IPS DF 6.9 (cell line): ENCODE results near the gene PRKAR2B.
"Not testable (repeated sequence)": the region's sequence is repeated elsewhere in the genome, so short reads cannot be mapped to it uniquely, and the experiment has no call there.

Source experiments
- DNase-seq: peaks from one replicate; pipeline ENCODE4 v3.0.0-alpha.2; 2013; ENCODE audit warnings: low read depth, low spot score
- H3K27ac ChIP-seq: one replicate; pipeline ENCODE4 v1.5.1; 2013; ENCODE audit warnings: low read length, control low read depth
- H3K27me3 ChIP-seq: 2 replicates; pipeline ENCODE4 v1.6.1; 2013; ENCODE audit warnings: mild to moderate bottlenecking, low read length; ENCODE audit not compliant: control insufficient read depth, insufficient read depth
- H3K36me3 ChIP-seq: 2 replicates; pipeline ENCODE4 v1.6.1; 2013; ENCODE audit warnings: low read length; ENCODE audit not compliant: control insufficient read depth, insufficient read depth
- H3K4me1 ChIP-seq: 2 replicates; pipeline ENCODE4 v1.6.1; 2013; ENCODE audit warnings: low read length; ENCODE audit not compliant: control insufficient read depth, insufficient read depth
- H3K4me3 ChIP-seq: 2 replicates; pipeline ENCODE4 v1.5.1; 2013; ENCODE audit warnings: mild to moderate bottlenecking, low read length
- H3K9me3 ChIP-seq: 2 replicates; pipeline ENCODE4 v1.6.1; 2013; ENCODE audit warnings: low read length, inconsistent platforms; ENCODE audit not compliant: control insufficient read depth, insufficient read depth
- WGBS: extraction: QIAGEN DNeasy Blood & Tissue Kit; methylation state at CpG from one replicate; pipeline ENCODE4 v1.1.7; 2013; ENCODE audit warnings: mixed read lengths, missing lambda C conversion rate; ENCODE audit not compliant: insufficient read length, insufficient coverage; 5-methylcytosine and 5-hydroxymethylcytosine counted together

PRKAR2B gene

GRCh38 chr7:107155726-107156125 lies 111.2 kb downstream of the PRKAR2B start:
- not testable (repeated sequence) for H3K9me3 ChIP-seq, H3K36me3 ChIP-seq, H3K27ac ChIP-seq, H3K4me1 ChIP-seq, H3K27me3 ChIP-seq, H3K4me3 ChIP-seq, DNase-seq
- WGBS, result no CpG with 5 or more reads among the region's 3 CpGs

- WGBS, result no CpG with 5 or more reads among the region's 7 CpGs
- H3K36me3 ChIP-seq, result no peaks in the 10 kb centered on the region
Measured at GRCh38 chr7:107157091-107157490, 112.6 kb downstream of the PRKAR2B start.

GRCh38 chr7:107158028-107158427 lies 113.5 kb downstream of the PRKAR2B start:
- Histone ChIP-seq H3K36me3 (no peaks in the 10 kb centered on the region), H3K9me3 (no peaks in the 10 kb centered on the region), H3K4me3 (no peak overlapping the region), H3K4me1 (no peaks in the 10 kb centered on the region), H3K27ac (no peak overlapping the region), H3K27me3 (no peaks in the 10 kb centered on the region)
- DNase-seq, result no peak
- WGBS, result 100% methylated on average over 1 of the region's 2 CpGs

More at GRCh38 chr7:107157091-107157490, 112.6 kb downstream of the PRKAR2B start:
- no peaks in the 10 kb centered on the region for H3K27me3 ChIP-seq
- H3K27ac ChIP-seq, result no peak overlapping the region
- no peak for DNase-seq
- H3K4me1 ChIP-seq, result no peaks in the 10 kb centered on the region
- no peak overlapping the region for H3K4me3 ChIP-seq
- H3K9me3 ChIP-seq, result no peaks in the 10 kb centered on the region

GRCh38 chr7:107160389-107160788 lies 115.9 kb downstream of the PRKAR2B start:
- H3K27ac ChIP-seq, result no peak overlapping the region
- no peak for DNase-seq
- H3K4me1 ChIP-seq, result no peaks in the 10 kb centered on the region
- no peaks in the 10 kb centered on the region for H3K9me3 ChIP-seq
- no CpG with 5 or more reads among the region's 2 CpGs for WGBS
- H3K4me3 ChIP-seq, result no peak overlapping the region
- H3K27me3 ChIP-seq, result no peaks in the 10 kb centered on the region
- no peaks in the 10 kb centered on the region for H3K36me3 ChIP-seq

- H3K9me3 ChIP-seq, result no peaks in the 10 kb centered on the region
- WGBS, result no CpG with 5 or more reads among the region's 3 CpGs
- no peak overlapping the region for H3K27ac ChIP-seq
- H3K36me3 ChIP-seq, result no peaks in the 10 kb centered on the region
- H3K27me3 ChIP-seq, result no peaks in the 10 kb centered on the region
- H3K4me1 ChIP-seq, result no peaks in the 10 kb centered on the region
- no peak overlapping the region for H3K4me3 ChIP-seq
- DNase-seq, result no peak
Measured at GRCh38 chr7:107161415-107161814, 116.9 kb downstream of the PRKAR2B start.

- DNase-seq, result no peak
- Histone ChIP-seq H3K27me3 (no peaks in the 10 kb centered on the region), H3K4me1 (no peaks in the 10 kb centered on the region), H3K36me3 (no peaks in the 10 kb centered on the region), H3K27ac (no peak overlapping the region), H3K4me3 (no peak overlapping the region), H3K9me3 (no peaks in the 10 kb centered on the region)
- WGBS, result no CpG with 5 or more reads among the region's 5 CpGs
Measured at GRCh38 chr7:107162475-107162874, 118.0 kb downstream of the PRKAR2B start.

- no peak overlapping the region for H3K27ac ChIP-seq
- H3K4me1 ChIP-seq, result no peaks in the 10 kb centered on the region
- no peaks in the 10 kb centered on the region for H3K9me3 ChIP-seq
- no peaks in the 10 kb centered on the region for H3K36me3 ChIP-seq
- no CpG with 5 or more reads among the region's 2 CpGs for whole genome bisulfite sequencing
- H3K4me3 ChIP-seq, result no peak overlapping the region
- H3K27me3 ChIP-seq, result no peaks in the 10 kb centered on the region
- DNase-seq, result no peak
Measured at GRCh38 chr7:107164092-107164491, 119.6 kb downstream of the PRKAR2B start.

- H3K27me3 ChIP-seq, result no peaks in the 10 kb centered on the region
- no peaks in the 10 kb centered on the region for H3K4me1 ChIP-seq
- 100% methylated on average over 1 of the region's 3 CpGs for WGBS
- DNase-seq, result no peak
- no peak overlapping the region for H3K27ac ChIP-seq
- H3K36me3 ChIP-seq, result no peaks in the 10 kb centered on the region
- H3K4me3 ChIP-seq, result no peak overlapping the region
- no peaks in the 10 kb centered on the region for H3K9me3 ChIP-seq
Measured at GRCh38 chr7:107165341-107165740, 120.8 kb downstream of the PRKAR2B start.

GRCh38 chr7:107166736-107167426 lies 122.4 kb downstream of the PRKAR2B start:
- Histone ChIP-seq H3K27ac (no peak overlapping the region), H3K36me3 (no peaks in the 10 kb centered on the region), H3K27me3 (no peaks in the 10 kb centered on the region), H3K9me3 (no peaks in the 10 kb centered on the region), H3K4me3 (no peak overlapping the region), H3K4me1 (no peaks in the 10 kb centered on the region)
- DNase-seq, result no peak
- WGBS, result no CpG with 5 or more reads among the region's 5 CpGs

GRCh38 chr7:107167483-107168232 lies 123.2 kb downstream of the PRKAR2B start:
- DNase-seq, result no peak
- no peaks in the 10 kb centered on the region for H3K36me3 ChIP-seq
- no peaks in the 10 kb centered on the region for H3K4me1 ChIP-seq
- WGBS, result no CpG with 5 or more reads among the region's 15 CpGs
- H3K4me3 ChIP-seq, result peak overlapping the region; percentile 66
- no peaks in the 10 kb centered on the region for H3K27me3 ChIP-seq
- no peaks in the 10 kb centered on the region for H3K9me3 ChIP-seq
- H3K27ac ChIP-seq, result no peak overlapping the region
